H9 (cell line): ENCODE measurements around the gene ZNF8. TPM values are rescaled to one million over a fixed set of nuclear protein-coding genes. Genes with fewer than 3 reads are reported as not detected.
"Not testable (repeated sequence)": the region's sequence is repeated elsewhere in the genome, so short reads cannot be mapped to it uniquely, and the experiment has no call there.

Source experiments
- DNase-seq: peaks from one replicate; pipeline ENCODE4 v3.0.0-alpha.2; 2017
- H2AFZ ChIP-seq: one replicate; pipeline ENCODE4 v1.6.1; 2013; ENCODE audit warnings: mild to moderate bottlenecking, low read length, control low read depth, moderate library complexity
- H2AK5ac ChIP-seq: 2 replicates; pipeline ENCODE4 v1.6.1; 2013; ENCODE audit warnings: low read length, control low read depth, mixed read lengths; ENCODE audit not compliant: insufficient read length
- H2BK120ac ChIP-seq: one replicate; pipeline ENCODE4 v1.6.1; 2013; ENCODE audit warnings: low read depth, mild to moderate bottlenecking, low read length, control low read depth, inconsistent platforms; ENCODE audit not compliant: poor library complexity, severe bottlenecking
- H2BK12ac ChIP-seq: 2 replicates; pipeline ENCODE4 v1.6.1; 2013; ENCODE audit warnings: low read length, control low read depth, mixed read lengths, low read depth; ENCODE audit not compliant: insufficient read length
- H2BK15ac ChIP-seq: 2 replicates; pipeline ENCODE4 v1.6.1; 2013; ENCODE audit warnings: low read depth, low read length, control low read depth
- H2BK20ac ChIP-seq: one replicate; pipeline ENCODE4 v1.6.1; 2013; ENCODE audit warnings: low read depth, mild to moderate bottlenecking, low read length, control low read depth, inconsistent platforms; ENCODE audit not compliant: poor library complexity, severe bottlenecking
- H2BK5ac ChIP-seq: 2 replicates; pipeline ENCODE4 v1.6.1; 2013; ENCODE audit warnings: low read length, control low read depth, mixed read lengths; ENCODE audit not compliant: insufficient read length
- H3K14ac ChIP-seq: 2 replicates; pipeline ENCODE4 v1.6.1; 2013; ENCODE audit warnings: low read length, control low read depth; ENCODE audit not compliant: insufficient read depth
- H3K18ac ChIP-seq: 2 replicates; pipeline ENCODE4 v1.6.1; 2013; ENCODE audit warnings: low read depth, mild to moderate bottlenecking, mixed read lengths, low read length, control low read depth; ENCODE audit not compliant: insufficient read length
- H3K23ac ChIP-seq: 2 replicates; pipeline ENCODE4 v1.6.1; 2013; ENCODE audit warnings: low read length, control low read depth, mixed read lengths, low read depth; ENCODE audit not compliant: insufficient read length
- H3K23me2 ChIP-seq: 2 replicates; pipeline ENCODE4 v1.6.1; 2013; ENCODE audit warnings: low read depth, mild to moderate bottlenecking, mixed read lengths, low read length, control low read depth; ENCODE audit not compliant: insufficient read length, poor library complexity, severe bottlenecking
- H3K27ac ChIP-seq: 2 replicates; pipeline ENCODE4 v1.5.1; 2013; ENCODE audit warnings: low read length, control low read depth, mixed read lengths, low read depth; ENCODE audit not compliant: insufficient read length
- H3K27me3 ChIP-seq: 2 replicates; pipeline ENCODE4 v1.6.1; 2013; ENCODE audit warnings: low read length, control low read depth, inconsistent platforms; ENCODE audit not compliant: insufficient read depth
- H3K4ac ChIP-seq: 2 replicates; pipeline ENCODE4 v1.6.1; 2013; ENCODE audit warnings: low read depth, mild to moderate bottlenecking, control low read depth, inconsistent platforms, low read length, moderate library complexity
- H3K4me1 ChIP-seq: 2 replicates; pipeline ENCODE4 v1.6.1; 2013; ENCODE audit warnings: low read length, control low read depth, inconsistent platforms; ENCODE audit not compliant: insufficient read depth
- H3K4me2 ChIP-seq: 2 replicates; pipeline ENCODE4 v1.6.1; 2013; ENCODE audit warnings: low read length, control low read depth, mixed read lengths; ENCODE audit not compliant: insufficient read length, insufficient read depth
- H3K56ac ChIP-seq: 2 replicates; pipeline ENCODE4 v1.6.1; 2013; ENCODE audit warnings: low read depth, mild to moderate bottlenecking, mixed read lengths, low read length, control low read depth; ENCODE audit not compliant: insufficient read length
- H3K79me1 ChIP-seq: 2 replicates; pipeline ENCODE4 v1.6.1; 2013; ENCODE audit warnings: low read depth, mild to moderate bottlenecking, moderate library complexity, low read length, control low read depth, inconsistent platforms; ENCODE audit not compliant: insufficient read depth, poor library complexity, severe bottlenecking
- H3K79me2 ChIP-seq: 2 replicates; pipeline ENCODE4 v1.6.1; 2013; ENCODE audit warnings: low read length, control low read depth, inconsistent platforms; ENCODE audit not compliant: insufficient read depth
- H3K9ac ChIP-seq: 2 replicates; pipeline ENCODE4 v1.6.1; 2013; ENCODE audit warnings: low read length, control low read depth, mixed read lengths; ENCODE audit not compliant: insufficient read length; ENCODE audit errors: extremely low read depth
- H3K9me3 ChIP-seq: one replicate; pipeline ENCODE4 v1.6.1; 2013; ENCODE audit warnings: low read depth, low read length, inconsistent platforms; ENCODE audit not compliant: control insufficient read depth
- H3T11ph ChIP-seq: one replicate; pipeline ENCODE4 v1.6.1; 2013; ENCODE audit warnings: mild to moderate bottlenecking, low read length, control low read depth, inconsistent platforms
- H4K20me1 ChIP-seq: one replicate; pipeline ENCODE4 v1.6.1; 2013; ENCODE audit not compliant: control insufficient read depth, insufficient read length, insufficient read depth
- H4K5ac ChIP-seq: 2 replicates; pipeline ENCODE4 v1.6.1; 2013; ENCODE audit warnings: low read depth, mild to moderate bottlenecking, mixed read lengths, low read length, control low read depth; ENCODE audit not compliant: insufficient read length
- H4K8ac ChIP-seq: replicated peaks from 2 replicates; pipeline ENCODE4 v1.6.1; 2013; ENCODE audit warnings: low read length, control low read depth, mixed read lengths, low read depth; ENCODE audit not compliant: insufficient read length
- H4K91ac ChIP-seq: 2 replicates; pipeline ENCODE4 v1.6.1; 2013; ENCODE audit warnings: low read depth, mild to moderate bottlenecking, moderate library complexity, mixed read lengths, low read length, control low read depth; ENCODE audit not compliant: insufficient read length
- H3K27ac Mint-ChIP-seq, 3 experiments: 2 replicates in 2 of 3; 3 replicates in 1 of 3; pipeline ENCODE4 v1.8.0; 2020 to 2021; ENCODE audit warnings: mixed read lengths in 3 of 3, mild to moderate bottlenecking in 1 of 3, moderate library complexity in 1 of 3
- H3K27me3 Mint-ChIP-seq: 2 replicates; pipeline ENCODE4 v1.8.0; 2021; ENCODE audit warnings: low read depth, mild to moderate bottlenecking, moderate library complexity, mixed read lengths
- H3K36me3 Mint-ChIP-seq, 3 experiments: 2 replicates in 2 of 3; 3 replicates in 1 of 3; pipeline ENCODE4 v1.8.0; 2020 to 2021; ENCODE audit warnings: low read depth in 3 of 3, mixed read lengths in 3 of 3; ENCODE audit not compliant: insufficient read depth in 1 of 3
- H3K4me1 Mint-ChIP-seq, 2 experiments: 2 replicates each; pipeline ENCODE4 v1.8.0; 2020; ENCODE audit warnings: mixed read lengths in 2 of 2
- H3K4me3 Mint-ChIP-seq, 2 experiments: 2 replicates in 1 of 2; 3 replicates in 1 of 2; pipeline ENCODE4 v1.8.0; 2020 to 2021; ENCODE audit warnings: mild to moderate bottlenecking in 2 of 2, mixed read lengths in 2 of 2, moderate library complexity in 1 of 2
- H3K9me3 Mint-ChIP-seq, 2 experiments: 2 replicates in 1 of 2; 3 replicates in 1 of 2; pipeline ENCODE4 v1.8.0; 2020; ENCODE audit warnings: mild to moderate bottlenecking in 2 of 2, mixed read lengths in 2 of 2, moderate library complexity in 1 of 2
- WGBS: extraction: QIAGEN DNeasy Blood & Tissue Kit; methylation state at CpG from one replicate; pipeline ENCODE4 v1.1.7; 2013; ENCODE audit warnings: missing lambda C conversion rate, low lambda C conversion rate, mixed read lengths; ENCODE audit not compliant: insufficient read length; ENCODE audit errors: extremely low coverage; 5-methylcytosine and 5-hydroxymethylcytosine counted together
- total RNA-seq: library from RNA; stranded (reverse); gene quantifications from 2 replicates; pipeline ENCODE4 v1.2.1, GENCODE V29; 2021
- TF ChIP-seq, protein P1 (sequence below): fragments of 200-600 bp; sonication (generic); conservative IDR thresholded peaks from 3 replicates; pipeline ENCODE4 v1.8.0; 2021; ENCODE audit warnings: antibody characterized with exemption, mild to moderate bottlenecking

The ZNF8 gene
- total RNA-seq, 1 experiment from 2014 or later = 17.3 TPM

DNA sequence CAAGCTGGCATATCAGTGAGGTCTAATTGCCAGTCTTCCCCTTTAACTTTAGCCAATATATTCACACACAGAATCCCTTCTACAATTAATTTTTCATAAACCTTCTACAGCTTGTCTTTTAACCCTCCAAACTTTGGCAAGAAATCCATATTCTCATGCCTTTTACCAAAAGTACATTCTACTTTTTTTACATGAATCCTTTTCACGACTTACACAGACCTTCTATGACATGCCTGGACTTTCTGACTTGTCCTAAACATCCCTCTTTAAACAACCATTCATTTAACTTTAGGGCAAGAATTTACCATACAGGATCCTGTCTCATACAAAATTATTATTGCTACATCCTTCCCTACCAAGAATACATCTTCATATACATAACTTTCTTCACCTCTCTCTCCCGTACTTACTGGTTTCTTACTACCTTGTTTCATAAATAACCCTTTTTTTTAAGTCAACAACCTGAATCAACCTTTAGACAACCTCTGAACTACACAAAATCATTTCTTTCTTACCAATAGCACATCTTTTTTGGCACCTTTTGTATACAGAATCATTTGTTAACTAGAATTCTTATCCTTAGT lies 26.6 kb upstream of the ZNF8 start:
- Histone ChIP-seq H2BK5ac (no peak overlapping the region), H3T11ph (no peak overlapping the region), H3K23ac (no peak overlapping the region), H2BK12ac (no peak overlapping the region), H2AFZ (no peak overlapping the region), H3K27me3 (no peaks in the 10 kb centered on the region), H3K4ac (no peak overlapping the region), H2BK120ac (no peak overlapping the region), H3K4me1 (no peaks in the 10 kb centered on the region), H3K9me3 (peaks cover 93% of the 10 kb centered on the region), H3K9ac (no peak overlapping the region), H2BK20ac (no peak overlapping the region), H3K79me1 (no peaks in the 10 kb centered on the region), H4K20me1 (no peaks in the 10 kb centered on the region), H3K23me2 (no peaks in the 10 kb centered on the region), H3K27ac (no peak overlapping the region), H4K8ac (no peak overlapping the region), H2AK5ac (no peak overlapping the region), H3K18ac (no peak overlapping the region), H4K91ac (no peak overlapping the region), H2BK15ac (no peak overlapping the region), H3K14ac (no peak overlapping the region), H3K4me2 (no peak overlapping the region), H3K56ac (no peak overlapping the region), H3K79me2 (no peaks in the 10 kb centered on the region), H4K5ac (no peak overlapping the region)
- Mint-ChIP-seq H3K27ac (no peak overlapping the region), H3K36me3 (peaks cover 100% of the 10 kb centered on the region in 3 experiments), H3K27me3 (peaks cover 10% of the 10 kb centered on the region), H3K4me1 (peaks cover 0 to 12% of the 10 kb centered on the region in 2 experiments; a peak in 2 of 4 replicates), H3K9me3 (peaks cover 99% of the 10 kb centered on the region in 2 experiments), H3K4me3 (no peak overlapping the region)
- TF ChIP-seq, protein P1, sequence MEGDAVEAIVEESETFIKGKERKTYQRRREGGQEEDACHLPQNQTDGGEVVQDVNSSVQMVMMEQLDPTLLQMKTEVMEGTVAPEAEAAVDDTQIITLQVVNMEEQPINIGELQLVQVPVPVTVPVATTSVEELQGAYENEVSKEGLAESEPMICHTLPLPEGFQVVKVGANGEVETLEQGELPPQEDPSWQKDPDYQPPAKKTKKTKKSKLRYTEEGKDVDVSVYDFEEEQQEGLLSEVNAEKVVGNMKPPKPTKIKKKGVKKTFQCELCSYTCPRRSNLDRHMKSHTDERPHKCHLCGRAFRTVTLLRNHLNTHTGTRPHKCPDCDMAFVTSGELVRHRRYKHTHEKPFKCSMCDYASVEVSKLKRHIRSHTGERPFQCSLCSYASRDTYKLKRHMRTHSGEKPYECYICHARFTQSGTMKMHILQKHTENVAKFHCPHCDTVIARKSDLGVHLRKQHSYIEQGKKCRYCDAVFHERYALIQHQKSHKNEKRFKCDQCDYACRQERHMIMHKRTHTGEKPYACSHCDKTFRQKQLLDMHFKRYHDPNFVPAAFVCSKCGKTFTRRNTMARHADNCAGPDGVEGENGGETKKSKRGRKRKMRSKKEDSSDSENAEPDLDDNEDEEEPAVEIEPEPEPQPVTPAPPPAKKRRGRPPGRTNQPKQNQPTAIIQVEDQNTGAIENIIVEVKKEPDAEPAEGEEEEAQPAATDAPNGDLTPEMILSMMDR = no peak
- 100% methylated on average over 1 of the region's 2 CpGs for WGBS
- DNase-seq = no peak

DNA sequence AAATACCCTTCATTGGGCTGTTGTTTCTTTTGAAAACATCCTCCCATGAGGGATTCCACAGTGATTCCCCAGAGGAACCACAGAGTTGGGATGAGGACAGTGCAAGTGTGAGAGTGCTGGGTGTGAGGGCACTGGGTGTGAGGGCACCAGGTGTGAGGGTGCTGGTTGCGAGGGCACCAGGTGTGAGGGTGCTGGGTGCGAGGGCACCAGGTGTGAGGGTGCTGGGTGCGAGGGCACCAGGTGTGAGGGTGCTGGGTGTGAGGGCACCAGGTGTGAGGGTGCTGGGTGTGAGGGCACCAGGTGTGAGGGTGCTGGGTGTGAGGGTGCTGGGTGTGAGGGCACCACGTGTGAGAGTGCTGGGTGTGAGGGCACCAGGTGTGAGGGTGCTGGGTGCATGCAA lies 20.5 kb upstream of the ZNF8 start:
- H3K23ac ChIP-seq, H3K79me2 ChIP-seq, H3K23me2 ChIP-seq, H2BK12ac ChIP-seq, H3K79me1 ChIP-seq, H3K14ac ChIP-seq, H4K5ac ChIP-seq, H3K27me3 ChIP-seq, H3K4me1 ChIP-seq, H3K27ac Mint-ChIP-seq, H4K8ac ChIP-seq, H2AK5ac ChIP-seq, H2BK5ac ChIP-seq, H2BK20ac ChIP-seq, H2BK120ac ChIP-seq, H3K4me3 Mint-ChIP-seq, H3K27ac ChIP-seq, H3K4ac ChIP-seq, H3K18ac ChIP-seq, H3K9ac ChIP-seq, H3K4me2 ChIP-seq, DNase-seq, H3K56ac ChIP-seq, H4K91ac ChIP-seq, H4K20me1 ChIP-seq, H3T11ph ChIP-seq, H2AFZ ChIP-seq, H2BK15ac ChIP-seq: not testable (repeated sequence)
- peaks cover 98% of the 10 kb centered on the region for H3K9me3 ChIP-seq
- Mint-ChIP-seq H3K9me3 (peaks cover 99 to 100% of the 10 kb centered on the region in 2 experiments), H3K36me3 (peaks cover 99 to 100% (median 100%) of the 10 kb centered on the region in 3 experiments), H3K27me3 (peaks cover 40% of the 10 kb centered on the region), H3K4me1 (peaks cover 0 to 12% of the 10 kb centered on the region in 2 experiments; a peak in 2 of 4 replicates)
- WGBS = no CpG with 5 or more reads among the region's 4 CpGs
